22Rv1 (cell line): Measurements from ENCODE around the gene CMSS1.

ENCODE experiments used
- CTCF ChIP-seq: fragments of 450-650 bp; IDR thresholded peaks from 2 replicates; pipeline ENCODE4 v1.5.1; 2017; ENCODE audit warnings: mild to moderate bottlenecking
- ZFX ChIP-seq: fragments of 450-650 bp; IDR thresholded peaks from 2 replicates; pipeline ENCODE4 v1.6.1; 2017; ENCODE audit warnings: antibody characterized with exemption, borderline replicate concordance

- TF ChIP-seq CTCF: no peak
- no peak for TF ChIP-seq ZFX
Observed at GRCh38 chr3:99780749-99781148, 36.9 kb upstream of the CMSS1 start.
